Activated effector memory CD4-positive, alpha-beta T cell treated with Interleukin-2 at 50 U/mL for 16 hours (primary cell): ENCODE measurements around the gene COX5A.
"Not testable (repeated sequence)": the region's sequence is repeated elsewhere in the genome, so short reads cannot be mapped to it uniquely, and the experiment has no call there.

Experiments used
- DNase-seq: peaks from one replicate; pipeline ENCODE4 v3.0.0-alpha.2; 2020

The COX5A gene

DNA sequence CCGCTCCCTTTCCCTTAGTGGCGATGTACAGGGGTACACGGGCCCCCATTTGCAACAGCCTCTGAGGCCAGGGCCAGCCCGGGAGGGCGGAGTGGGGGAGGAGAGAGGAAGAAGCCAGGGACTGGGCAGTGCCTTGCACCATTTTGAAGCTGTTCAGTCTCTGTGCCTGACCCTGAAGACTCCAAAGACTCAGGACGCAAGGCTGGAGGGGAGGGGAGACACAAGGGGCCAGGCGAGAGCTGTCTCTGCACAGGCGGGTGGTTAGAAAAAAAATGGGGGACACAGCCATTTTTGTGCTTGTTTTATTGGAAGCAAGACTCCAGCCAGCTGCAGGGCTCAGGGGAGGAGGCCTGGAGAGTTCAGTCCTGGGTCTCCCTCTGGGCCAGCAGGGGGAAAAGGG is 17.1 kb upstream of the COX5A start:
- DNase-seq = no peak

DNA sequence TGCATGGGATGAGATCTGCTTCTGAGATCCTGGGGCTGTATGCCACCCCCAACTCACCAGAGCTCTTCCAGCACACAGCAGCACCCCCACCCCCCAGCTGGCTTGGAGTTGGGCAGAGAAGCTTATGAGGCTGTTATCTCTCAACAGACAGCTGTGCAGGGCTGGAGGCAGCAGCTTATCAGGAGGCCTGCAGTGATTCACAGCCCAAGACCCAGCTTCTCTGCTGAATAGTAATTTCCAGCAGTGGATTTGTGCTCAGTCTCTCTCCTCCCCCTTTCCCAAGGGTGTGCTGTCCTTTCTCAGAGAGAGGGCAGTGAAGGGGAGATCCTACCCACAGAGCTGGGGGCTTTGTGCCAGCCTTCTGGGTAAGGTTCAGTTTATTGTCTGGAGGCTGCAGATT is 16.6 kb upstream of the COX5A start:
- no peak for DNase-seq

DNA sequence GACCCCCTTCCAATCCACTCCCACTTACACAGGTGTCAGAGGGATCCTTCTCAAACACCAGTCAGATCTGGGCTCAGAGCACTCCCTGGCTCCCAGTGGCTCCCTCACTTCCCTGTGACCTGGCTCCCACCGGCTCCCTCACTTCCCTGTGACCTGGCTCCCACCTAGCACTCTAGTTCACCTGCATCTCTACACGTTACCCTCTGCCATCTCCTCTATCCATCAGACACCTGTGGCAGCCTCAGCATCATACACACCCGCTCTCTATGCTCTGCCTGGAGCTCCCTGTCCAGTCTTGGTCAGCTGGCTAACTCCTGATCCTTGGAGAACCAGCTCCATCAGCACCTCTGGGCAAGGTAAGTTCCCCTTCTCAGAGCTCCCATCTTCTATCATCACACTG is 13.1 kb upstream of the COX5A start:
- DNase-seq = no peak

DNA sequence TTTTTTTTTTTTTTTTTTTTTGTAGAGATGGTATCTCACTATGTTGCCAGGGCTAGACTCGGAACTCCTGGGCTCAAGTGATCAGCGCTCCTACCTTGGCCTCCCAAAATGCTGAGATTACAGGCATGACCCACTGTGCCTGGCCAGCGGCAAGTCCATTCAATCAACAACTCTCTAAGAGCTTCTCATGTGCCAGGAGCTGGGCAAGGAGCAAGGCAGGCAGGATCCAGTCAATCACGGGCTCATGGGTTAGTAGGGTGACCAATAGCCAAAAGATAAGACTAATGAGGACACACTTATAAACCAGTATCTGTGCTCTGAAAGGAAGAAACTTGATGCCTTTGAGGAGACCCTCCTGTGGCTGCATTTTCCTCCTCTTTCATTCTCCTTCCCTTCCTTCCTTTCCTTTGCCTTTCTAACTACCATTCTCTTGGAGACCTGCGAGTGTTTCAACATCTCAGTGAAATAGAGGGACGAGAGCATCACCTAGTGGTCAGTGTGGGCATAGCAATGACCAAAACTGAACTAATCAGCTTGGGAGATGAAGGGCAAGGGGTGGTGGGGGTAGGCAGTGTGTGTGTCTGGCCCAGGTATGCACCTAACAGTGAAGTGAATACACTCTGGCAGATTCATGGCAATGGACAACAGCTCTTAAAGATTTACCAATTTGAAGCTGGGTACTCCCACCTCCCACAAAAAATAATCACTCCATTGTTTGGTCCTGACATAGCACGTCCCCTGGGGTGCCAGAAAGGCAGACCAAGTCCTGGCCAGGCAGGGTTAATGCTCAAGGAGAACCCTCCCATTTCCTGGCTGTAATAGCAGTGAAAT is 12.4 kb upstream of the COX5A start:
- DNase-seq = peak; percentile 65

DNA sequence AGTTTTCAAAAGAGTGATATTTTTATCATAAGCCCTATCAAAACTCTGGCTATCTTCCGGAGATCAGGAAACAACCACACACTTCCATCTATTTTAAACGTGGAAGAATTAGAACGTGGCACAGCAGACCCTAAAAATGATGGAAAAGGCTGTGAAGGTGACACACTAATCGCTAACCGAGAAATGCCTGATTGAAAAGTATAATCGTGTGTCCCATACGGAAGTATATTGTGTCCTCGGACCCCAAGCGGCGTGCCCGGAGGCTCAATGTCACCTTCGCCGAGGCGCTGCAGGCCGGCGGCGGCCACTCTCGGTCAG is 642 bp downstream of the COX5A start:
- DNase-seq = no peak

DNA sequence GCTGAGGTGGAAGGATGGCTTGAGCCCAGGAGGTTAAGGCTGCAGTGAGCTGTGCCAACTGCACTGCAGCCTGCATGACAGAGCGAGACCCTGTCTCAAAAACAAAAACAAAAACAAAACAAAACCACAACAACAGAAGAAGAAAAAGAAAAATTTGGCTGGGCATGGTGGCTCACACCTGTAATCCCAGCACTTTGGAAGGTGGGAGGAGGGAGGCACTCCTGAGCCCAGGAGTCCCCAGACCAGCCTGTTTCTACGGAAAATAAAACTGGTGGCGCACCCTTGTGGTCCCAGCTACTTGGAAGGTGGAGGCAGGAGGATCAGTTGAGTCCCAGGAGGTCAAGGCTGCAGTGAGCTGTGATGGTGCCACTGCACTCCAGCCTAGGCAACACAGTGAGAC is 2.7 kb downstream of the COX5A start:
- not testable (repeated sequence) for DNase-seq

DNA sequence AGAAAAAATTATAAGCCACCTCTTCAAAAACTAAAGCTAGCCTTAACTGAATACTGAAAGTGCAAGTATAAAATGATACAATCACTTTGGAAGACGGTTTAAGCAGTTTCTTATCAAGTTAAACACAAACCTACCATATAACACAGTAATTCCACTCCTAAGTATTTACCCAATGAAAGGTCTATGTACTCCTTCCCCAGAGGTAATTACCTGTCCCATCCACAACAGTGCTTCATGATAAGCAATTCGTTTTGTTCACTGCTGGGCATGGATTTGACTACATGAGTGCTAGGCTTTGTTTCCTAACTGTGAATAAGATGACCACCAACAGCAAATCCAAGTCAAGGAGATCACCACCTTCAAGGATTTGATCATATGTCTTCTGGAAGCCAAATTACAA is 4.3 kb downstream of the COX5A start:
- DNase-seq = no peak

DNA sequence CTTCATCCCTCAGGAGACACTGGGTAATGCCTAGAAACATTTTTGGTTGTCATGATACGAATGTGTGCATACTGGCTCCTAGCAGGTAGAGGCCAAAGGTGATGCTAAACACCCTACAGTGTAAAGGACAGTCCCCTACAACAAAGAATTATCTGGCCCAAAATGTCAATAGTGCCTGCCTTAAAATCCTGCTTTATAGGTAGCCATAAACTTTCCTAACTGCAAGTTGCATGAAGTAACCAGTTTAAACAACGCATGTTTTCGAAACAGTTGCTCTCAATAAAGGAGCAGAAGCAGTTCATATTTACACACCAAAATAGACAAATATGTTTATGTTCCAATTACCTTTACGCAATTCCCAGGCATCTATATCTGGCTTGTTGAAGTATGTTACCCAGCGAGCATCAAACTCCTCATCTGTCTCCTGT is 9.1 kb downstream of the COX5A start:
- DNase-seq = no peak

DNA sequence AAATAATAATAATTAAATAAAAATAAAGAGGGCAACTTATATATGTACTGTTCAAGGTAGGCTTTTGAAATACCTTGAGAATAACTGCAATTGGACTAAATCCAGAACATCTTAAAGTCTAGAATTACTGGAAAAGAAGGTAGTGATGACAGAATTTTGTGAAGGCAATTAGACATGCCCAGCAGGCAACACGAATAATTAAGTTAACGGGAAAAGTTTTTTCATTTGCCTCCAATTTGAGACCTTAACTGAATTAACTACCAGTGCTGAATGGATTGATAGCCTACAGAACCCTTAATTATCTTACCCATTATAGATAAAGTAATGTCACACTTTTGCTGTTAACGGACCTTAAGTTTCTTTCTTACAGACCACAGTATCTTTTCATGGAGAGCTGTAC is 13.3 kb downstream of the COX5A start:
- DNase-seq = no peak

DNA sequence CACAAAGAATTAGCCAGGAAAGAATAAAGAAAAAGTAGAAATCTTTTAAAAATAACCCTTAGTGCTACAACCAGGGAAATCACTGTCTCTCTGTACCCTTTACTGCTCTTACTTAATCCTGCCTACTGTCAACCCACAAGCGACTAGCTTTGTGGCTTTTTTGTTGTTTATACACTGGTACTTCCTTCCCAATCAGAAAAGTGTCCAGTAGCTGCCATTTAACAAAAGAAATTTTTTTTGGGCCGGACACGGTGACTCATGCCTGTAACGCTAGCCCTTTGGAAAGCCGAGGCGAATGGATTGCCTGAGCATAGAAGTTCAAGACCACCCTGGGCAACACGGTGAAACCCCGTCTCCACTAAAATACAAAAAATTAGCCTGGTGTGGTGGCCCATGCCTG is 17.4 kb downstream of the COX5A start:
- no peak for DNase-seq

DNA sequence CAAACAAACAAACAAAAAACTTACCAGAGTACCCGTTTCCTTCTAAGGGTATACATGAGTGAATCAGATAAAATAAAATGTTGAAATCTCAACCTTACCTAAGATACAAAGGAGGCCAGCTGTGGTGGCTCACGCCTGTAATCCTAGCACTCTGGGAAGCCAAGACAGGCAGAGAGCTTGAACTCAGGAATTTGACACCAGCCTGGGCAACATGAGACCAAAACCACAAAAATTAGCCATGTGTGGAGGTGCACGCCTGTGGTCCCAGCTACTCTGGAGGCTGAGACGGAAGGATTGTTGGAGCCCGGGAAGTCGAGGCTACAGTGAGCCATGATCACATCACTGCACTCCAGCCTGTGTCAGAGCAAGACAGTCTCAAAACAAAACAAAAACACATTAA is 20.2 kb downstream of the COX5A start:
- no peak for DNase-seq

DNA sequence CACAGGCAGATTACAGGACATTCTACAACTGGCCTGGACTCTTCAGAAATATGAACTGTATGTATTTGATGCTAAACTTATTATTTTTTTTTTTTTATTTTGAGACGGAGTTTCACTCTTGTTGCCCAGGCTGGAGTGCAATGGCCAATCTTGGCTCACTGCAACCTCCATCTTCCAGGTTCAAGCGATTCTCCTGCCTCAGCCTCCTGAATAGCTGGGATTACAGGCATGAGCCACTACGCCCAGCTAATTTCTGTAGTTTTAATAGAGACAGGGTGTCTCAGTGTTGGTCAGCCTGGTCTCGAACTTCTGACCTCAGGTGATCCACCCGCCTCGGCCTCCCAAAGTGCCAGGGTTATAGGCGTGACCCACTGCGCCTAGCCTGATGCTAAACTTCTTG is 24.1 kb downstream of the COX5A start:
- not testable (repeated sequence) for DNase-seq

DNA sequence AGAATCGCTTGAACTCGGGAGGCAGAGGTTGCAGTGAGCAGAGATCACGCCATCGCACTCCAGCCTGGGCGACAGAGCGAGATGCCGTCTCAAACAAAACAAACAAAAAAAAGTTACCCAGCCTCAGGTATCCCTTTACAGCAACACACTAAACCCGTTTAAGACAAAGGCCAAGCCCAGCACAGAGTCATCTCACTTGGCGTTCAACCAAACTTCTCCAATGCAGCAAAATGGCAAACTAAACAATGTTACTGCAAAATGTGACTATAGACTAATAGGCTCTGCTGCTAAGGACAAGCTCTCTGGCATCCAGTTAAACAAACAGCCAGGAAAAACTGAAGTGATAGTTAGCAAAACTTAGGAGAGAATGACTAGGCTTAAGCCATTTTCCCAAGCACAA is 24.8 kb downstream of the COX5A start:
- DNase-seq = no peak

DNA sequence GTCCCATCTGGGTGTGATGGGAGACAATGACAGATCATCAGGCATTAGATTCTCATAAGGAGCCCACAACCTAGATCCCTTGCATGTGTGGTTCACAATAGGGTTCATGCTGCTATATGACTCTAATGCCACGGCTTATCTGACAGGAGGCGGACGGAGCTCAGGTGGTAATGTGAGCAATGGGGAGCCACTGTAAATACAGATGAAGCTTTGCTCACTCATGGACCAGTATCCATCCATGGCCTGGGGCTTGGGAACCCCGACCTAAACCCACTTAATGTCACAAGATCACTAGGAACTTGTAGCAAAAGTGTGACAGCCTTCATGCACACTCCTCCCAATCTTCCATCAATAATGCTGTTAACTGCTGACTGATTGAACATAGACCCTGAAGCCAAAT is 29.2 kb downstream of the COX5A start:
- DNase-seq = no peak

DNA sequence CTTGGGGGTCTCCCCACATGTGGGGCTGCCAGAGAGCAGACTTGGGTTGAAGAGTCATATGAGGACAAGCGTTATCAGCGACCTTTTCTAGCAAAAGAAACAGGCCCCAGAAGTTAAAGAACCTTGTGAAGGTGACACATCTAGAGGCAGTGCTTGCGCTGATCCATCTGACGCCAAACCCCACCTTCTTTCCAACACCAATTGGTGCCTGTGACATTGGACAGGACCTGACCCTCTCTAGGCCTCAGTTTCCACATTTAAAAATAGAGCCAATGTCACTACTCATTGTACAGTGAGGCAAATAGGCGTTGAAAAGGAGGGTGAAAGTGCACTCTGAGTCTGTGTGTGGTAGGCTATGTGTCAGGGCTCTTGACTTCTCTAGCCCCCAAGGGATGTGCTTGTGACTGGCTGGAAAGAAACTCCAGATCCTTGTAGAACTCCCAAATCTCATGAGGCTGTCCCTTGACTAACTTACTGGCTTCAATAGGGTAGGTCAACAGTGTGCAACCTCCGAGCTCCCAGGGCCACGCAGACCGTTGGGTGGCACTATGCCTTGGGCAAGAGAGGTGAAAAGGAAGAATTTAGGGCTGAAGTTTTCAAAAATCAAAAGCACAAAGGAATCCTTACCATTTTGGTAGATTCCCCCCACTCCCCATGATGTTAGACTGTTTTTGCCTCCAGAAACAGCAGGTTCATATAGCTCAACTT is 30.6 kb downstream of the COX5A start:
- no peak for DNase-seq

DNA sequence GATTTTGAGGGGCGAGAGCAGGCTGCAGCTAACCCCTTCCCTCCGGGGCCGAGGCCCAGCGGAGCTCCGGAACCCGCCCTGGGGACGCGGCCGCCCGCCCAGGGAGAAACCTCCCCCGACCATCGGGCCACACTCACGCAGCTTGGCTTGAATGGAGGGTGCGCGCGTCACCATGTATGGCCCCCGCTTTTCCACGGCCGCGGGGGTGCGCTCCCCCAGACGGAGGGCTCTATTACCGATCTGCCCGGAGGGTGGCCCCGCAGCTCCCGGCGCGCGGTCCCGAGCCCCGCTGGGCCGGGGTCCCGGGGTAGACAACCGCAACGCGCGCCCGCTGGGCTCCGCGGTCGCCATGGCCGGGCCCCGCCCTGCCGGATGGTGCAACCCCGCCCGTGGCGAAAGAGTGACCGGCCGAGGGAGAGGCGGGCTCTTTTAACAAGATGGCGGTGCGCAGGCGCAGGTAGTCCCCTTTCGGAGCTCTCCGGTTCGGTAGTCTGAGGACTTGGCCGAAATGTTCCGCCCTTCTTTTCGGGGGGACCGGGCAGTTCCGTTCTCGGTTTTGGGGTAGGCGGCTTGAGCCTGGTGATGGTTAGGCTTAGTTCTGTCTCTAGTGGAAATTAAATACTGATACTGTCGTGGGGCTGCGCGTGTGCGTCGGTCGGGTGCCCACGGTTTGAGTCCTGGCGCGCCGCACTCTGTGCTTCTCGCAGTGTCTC is 31.3 kb downstream of the COX5A start, which contains the start of gene FAM219B:
Gene FAM219B, minus strand, starts transcription at position 402 of the 713 bp plus-strand sequence. Its CDS starts 51 bp downstream, at position 351.
- peak; percentile 67 for DNase-seq

DNA sequence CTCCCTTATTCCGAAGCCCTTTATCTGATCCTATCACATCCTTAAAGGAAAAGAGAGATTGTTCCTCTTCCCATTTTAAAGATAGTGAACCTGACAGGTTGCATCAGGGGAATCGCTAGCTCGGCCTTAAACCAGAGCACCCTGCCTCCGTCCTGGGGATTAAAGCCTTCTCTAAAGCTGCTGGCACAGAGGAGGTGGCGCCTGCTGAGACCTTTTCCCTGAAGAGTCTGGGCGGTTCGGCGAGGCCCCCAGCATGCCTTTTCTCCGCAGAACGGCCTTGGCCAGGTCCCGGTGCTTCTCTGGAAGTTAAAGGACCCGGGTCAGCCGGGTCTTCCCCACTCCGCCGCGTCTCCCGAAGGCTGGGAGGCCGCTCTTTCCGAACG is 31.8 kb downstream of the COX5A start:
- DNase-seq = peak; percentile 29

DNA sequence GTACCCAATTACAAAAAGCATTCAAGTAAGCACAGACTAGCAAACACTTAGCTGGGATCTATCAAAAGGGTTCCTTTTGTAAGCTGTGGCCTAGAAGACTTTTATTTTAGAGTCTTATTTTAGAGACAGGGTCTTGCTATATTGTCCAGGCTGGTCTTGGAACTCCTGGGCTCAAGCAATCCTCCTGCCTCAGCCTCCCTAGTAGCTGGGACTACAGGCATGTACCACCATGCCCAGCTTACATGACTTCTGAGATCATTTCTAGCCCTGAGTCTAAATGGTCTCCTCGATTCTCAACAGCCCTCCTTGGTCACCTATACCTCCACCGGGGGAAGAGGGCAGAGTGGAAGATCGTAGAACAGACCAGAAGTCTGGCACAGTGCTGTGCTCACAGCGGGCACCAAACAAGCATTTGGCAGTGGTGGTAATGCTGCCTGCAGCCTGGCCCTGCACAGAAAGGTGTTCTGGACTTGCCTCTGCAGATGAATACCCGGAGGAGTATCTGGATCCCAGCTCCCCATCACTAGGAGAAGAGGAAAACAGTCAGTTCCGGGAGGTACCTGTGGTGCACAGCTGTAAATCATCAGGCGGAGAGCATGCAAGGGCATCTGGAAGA is 33.6 kb downstream of the COX5A start:
- DNase-seq = no peak

DNA sequence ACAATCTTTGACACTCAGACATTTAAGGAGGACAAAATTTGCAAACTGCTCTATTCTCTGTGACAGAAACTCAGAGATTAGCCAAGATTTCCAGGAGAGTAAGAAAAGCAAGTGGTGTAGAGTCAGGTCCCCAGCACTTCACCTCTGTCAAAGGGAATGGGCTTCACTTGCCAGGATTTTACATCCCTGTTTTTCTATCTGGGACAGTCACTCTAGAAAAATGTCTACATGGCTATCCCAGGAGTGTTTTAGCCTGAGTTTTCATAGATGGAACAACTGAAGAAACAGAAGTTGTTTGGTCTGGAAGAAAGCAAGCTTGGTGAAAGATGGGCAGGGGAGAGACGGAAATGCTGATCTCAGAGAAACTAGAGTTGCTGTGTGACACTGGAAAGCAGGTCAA is 34.2 kb downstream of the COX5A start:
- DNase-seq = no peak

DNA sequence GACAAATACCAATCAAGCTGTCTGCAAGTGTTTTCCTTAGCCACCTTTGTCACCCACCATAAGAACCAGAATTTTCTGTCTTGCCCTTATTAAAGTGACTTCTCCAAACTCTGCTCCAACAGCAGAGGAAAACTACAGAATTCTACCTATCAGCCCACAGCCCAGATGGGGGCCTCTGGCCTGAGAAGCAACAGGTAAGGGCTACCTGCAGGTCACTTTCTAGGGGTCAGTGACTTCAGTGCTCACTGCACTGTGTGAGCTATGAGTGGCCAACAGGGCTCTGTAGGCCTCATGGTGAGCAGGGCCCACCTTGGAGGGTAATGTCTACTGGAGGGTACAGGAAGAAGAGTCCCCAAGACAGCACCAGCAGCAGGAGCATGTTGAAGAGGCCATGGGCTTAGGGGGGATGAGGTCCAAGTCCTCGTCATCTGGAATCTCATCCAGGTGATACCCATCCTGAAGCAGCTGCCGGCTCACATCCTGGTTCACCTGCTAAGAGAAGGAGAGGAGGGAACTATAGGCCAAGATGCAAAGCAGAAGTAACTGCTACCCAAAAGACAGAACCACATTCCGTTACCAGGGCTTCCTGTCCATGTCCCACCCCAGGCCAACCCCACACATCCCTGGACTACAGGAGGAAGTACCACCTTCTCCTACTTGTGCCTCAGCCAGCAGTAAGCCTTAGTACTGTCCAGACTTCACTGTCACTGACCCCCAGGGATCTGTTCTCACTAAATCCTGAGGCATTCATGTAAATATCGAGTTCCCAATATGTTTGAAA is 35.4 kb downstream of the COX5A start:
- no peak for DNase-seq

DNA sequence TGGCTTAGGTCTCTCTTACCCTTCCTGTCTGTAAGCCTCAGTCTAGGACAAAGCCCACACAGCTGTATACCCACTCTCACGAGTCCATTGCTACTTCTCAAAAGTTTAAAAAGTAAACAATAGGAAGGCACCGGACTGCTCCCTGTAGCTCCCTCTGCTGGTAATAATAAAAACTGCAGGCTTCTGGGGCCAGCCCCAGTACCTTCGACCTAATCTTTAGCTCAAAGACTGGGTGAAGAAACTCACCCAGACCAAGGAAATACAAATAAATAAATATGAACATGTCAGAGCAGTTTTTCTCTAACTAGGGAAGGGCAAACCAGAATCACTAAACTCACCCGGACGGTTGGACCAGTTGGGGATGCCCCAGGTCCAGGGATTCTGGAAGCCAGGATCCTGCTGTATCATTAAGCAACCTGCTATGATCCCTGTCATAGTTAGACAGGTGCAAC is 36.2 kb downstream of the COX5A start:
- DNase-seq = peak; percentile 37

DNA sequence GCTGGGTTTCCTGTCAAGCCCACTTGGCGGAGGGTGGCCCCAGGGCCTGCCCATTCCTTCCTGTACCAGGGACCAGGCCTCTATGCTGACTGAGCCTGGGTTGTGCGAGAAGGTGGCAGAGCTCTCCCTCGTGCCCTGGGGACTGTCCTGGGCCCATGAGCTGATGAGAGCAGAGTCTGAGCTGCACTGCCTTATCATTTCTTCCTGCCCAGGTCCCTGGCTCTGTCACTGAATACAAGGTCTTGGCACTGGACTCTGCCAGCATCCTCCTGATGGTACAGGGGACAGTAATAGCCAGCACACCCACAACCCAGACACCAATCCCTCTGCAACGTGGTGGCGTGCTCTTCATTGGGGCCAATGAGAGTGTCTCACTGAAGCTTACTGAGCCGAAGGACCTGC is 40.6 kb downstream of the COX5A start:
- DNase-seq = no peak

DNA sequence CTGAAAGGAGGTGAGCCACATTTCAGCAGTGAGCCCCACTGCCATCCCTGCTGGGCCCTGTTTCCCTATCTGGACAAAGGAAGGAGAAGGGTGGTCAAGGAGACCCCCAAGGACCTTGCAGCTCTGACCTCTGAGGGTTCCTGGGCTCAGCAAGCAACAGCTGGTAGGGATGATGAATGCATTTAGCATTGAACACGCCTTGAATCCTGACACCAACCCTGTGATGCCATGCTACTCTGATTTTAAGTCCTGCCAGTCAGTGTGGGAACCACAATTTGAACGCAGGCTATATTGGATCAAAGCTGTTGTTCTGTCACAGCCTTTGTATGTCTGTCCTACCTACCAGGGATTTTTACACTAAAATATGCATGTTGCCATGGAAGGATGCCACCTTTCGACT is 41.6 kb downstream of the COX5A start:
- no peak for DNase-seq
